Stimulated activated CD4-positive, alpha-beta T cell treated with anti-CD3 and anti-CD28 coated beads, Interleukin-15, amount 100 ng/mL, for 1 hour (primary cell): ENCODE data around the gene CHTF18.
"Not testable (repeated sequence)": the region's sequence is repeated elsewhere in the genome, so short reads cannot be mapped to it uniquely, and the experiment has no call there.

Source experiments
- DNase-seq, 2 donors: peaks; one replicate each; pipeline ENCODE4 v3.0.0-alpha.2; 2020; ENCODE audit warnings: low read depth in 1 of 2, low spot score in 1 of 2

Gene CHTF18

GRCh38 chr16:788399-789126, at the start of gene CHTF18:
CHTF18 (plus strand) TSS chr16:788620; CDS start chr16:788685, 65 bp downstream.
- DNase-seq: peak; percentile 92 to 93

GRCh38 chr16:739560-740458, 48.6 kb upstream of the CHTF18 start:
- no peak for DNase-seq

- no peak for DNase-seq
Measured at GRCh38 chr16:740459-740763, 48.0 kb upstream of the CHTF18 start.

GRCh38 chr16:740764-741505, 47.5 kb upstream of the CHTF18 start, which contains the start of gene CIAO3:
CIAO3 (minus strand) TSS chr16:740997; CDS start chr16:740985, 12 bp downstream.
- peak; percentile 88 to 91 for DNase-seq

GRCh38 chr16:741986-742629, 46.3 kb upstream of the CHTF18 start:
- no peak for DNase-seq

GRCh38 chr16:742894-743293, 45.5 kb upstream of the CHTF18 start:
- DNase-seq: not testable (repeated sequence)

GRCh38 chr16:743794-744500, 44.5 kb upstream of the CHTF18 start:
- DNase-seq: no peak

- no peak for DNase-seq
Measured at GRCh38 chr16:745739-746138, 42.7 kb upstream of the CHTF18 start.

GRCh38 chr16:746637-747036, 41.8 kb upstream of the CHTF18 start:
- DNase-seq: no peak

- no peak for DNase-seq
Measured at GRCh38 chr16:747978-748746, 40.3 kb upstream of the CHTF18 start.

GRCh38 chr16:749010-749409, 39.4 kb upstream of the CHTF18 start:
- no peak for DNase-seq

GRCh38 chr16:750485-750884, 37.9 kb upstream of the CHTF18 start:
- no peak for DNase-seq

GRCh38 chr16:751152-752006, 37.0 kb upstream of the CHTF18 start:
- DNase-seq: no peak

GRCh38 chr16:752007-752312, 36.5 kb upstream of the CHTF18 start:
- DNase-seq: no peak

GRCh38 chr16:754121-754607, 34.3 kb upstream of the CHTF18 start:
- DNase-seq: not testable (repeated sequence)

GRCh38 chr16:754656-755055, 33.8 kb upstream of the CHTF18 start:
- no peak for DNase-seq

GRCh38 chr16:756428-756827, 32.0 kb upstream of the CHTF18 start:
- DNase-seq: no peak

GRCh38 chr16:759110-759910, 29.1 kb upstream of the CHTF18 start:
- no peak for DNase-seq
